DMS53 treated with DMSO at 0.1 percent for 48 hours (cell line): Measurements from ENCODE around the gene STK38L.

ENCODE experiments used
- DNase-seq: peaks from one replicate; lab custom pipeline; 2025; ENCODE audit not compliant: unreplicated experiment; lab: John Stamatoyannopoulos, UW

STK38L gene

GRCh38 chr12:27344760-27345159, 100.7 kb downstream of the STK38L start:
- no peak for DNase-seq

GRCh38 chr12:27345376-27345775, 101.3 kb downstream of the STK38L start:
- DNase-seq = no peak

GRCh38 chr12:27347779-27348178, 103.7 kb downstream of the STK38L start:
- DNase-seq = no peak

GRCh38 chr12:27351476-27351875, 107.4 kb downstream of the STK38L start:
- no peak for DNase-seq

GRCh38 chr12:27355486-27355885, 111.4 kb downstream of the STK38L start:
- DNase-seq = no peak

GRCh38 chr12:27355979-27356378, 111.9 kb downstream of the STK38L start:
- no peak for DNase-seq

GRCh38 chr12:27359578-27360340, 115.7 kb downstream of the STK38L start:
- DNase-seq = no peak

GRCh38 chr12:27361372-27361771, 117.3 kb downstream of the STK38L start:
- DNase-seq = no peak

GRCh38 chr12:27366621-27367020, 122.5 kb downstream of the STK38L start:
- DNase-seq = no peak

GRCh38 chr12:27367078-27367477, 123.0 kb downstream of the STK38L start:
- DNase-seq = no peak
